ENCODE results near the gene SLC25A48.
"Not testable (repeated sequence)": the region's sequence is repeated elsewhere in the genome, so short reads cannot be mapped to it uniquely, and the experiment has no call there.

SLC25A48 gene

DNA sequence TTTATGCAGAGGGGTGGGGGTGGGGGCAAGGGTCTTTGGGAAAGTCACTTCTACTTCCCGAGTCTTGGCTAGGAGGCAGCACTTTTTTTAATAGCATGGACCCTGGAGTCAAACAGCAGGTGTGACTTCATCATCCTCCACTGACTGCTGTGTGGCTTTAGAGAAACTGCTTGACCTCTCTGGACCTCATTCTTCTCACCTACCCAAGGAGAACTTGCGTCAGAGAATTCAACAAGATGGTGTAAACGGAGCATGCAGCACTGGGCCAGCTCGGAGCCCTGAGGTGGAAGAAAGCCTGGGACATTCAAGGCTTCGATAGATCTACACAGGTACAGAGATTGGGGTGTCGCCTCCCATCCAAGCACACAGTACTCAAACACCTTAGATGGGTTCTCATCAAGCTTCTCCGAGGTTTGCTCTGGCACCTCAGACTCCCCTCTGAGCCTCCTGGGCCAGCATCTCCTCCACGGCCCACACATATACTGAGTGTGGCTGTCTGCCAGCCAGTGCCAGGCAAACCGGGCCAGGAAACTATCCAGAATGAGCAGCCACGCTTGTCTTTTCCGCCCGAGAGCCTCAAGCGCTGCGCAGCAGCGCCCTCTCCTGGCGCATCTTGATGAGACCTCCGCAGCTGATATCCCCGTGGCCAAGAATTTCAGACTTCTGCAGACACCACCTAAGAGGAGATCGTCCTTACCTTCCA lies 4.6 kb upstream of the SLC25A48 start:
- DNase-seq (ENCODE audit: low read depth, low spot score): peak; percentile 23

DNA sequence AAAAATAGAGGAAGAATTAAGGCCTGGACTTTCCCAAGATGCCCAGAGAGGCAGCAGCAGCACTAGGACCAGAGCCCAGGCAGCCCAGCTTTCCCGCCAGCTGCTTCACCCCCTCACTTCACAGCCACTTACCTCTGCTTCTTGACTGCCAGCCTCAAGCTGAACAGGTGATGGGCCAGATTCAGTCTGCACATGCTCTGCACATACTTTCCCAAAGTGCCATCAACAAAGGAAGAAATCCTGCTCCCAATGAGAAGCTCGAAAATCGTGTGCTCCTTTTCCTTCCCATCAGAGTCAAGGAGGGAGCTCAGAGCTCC lies 4.1 kb upstream of the SLC25A48 start:
- DNase-seq (ENCODE audit: low read depth, low spot score): no peak

DNA sequence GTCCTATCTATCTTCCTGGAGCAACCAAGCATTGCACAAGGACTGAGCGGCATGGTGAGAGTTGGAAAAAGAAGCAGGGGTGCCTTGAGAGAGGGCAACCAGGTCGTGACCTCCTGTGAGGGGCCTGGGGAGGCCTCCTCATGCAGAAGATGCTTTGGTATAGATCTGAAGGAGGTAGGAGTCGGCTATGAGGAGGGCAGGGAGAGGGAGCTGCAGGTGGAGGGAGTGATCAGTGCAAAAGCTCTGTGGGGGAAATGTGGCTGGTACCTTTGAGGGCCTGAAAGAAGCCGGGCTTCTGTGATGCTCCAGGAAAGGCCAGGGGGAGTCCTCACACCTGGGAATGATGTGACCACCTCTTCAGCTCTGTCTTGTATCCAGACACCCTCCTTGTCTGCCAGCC lies 3.6 kb upstream of the SLC25A48 start:
- no peak for DNase-seq (ENCODE audit: low read depth, low spot score)

DNA sequence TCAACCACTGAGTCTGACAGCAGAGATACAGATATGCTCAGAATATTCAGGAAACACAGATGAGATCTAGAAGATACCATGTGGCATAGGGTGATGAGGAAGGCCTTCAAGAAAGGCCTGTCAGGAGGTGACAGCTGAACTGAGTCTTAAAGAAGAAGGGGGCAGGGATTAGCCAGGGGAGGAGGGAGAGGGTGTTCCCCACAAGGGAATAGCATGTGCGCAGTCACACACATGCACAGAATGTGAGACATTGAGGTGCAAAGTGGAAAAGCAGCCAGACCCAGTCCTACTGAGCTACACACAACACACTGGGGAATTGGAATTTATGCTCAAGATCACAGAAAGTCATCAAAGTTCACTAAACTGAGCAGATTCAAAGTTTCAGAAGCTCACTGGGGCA lies 3.0 kb upstream of the SLC25A48 start:
- no peak for DNase-seq (ENCODE audit: low read depth, low spot score)

DNA sequence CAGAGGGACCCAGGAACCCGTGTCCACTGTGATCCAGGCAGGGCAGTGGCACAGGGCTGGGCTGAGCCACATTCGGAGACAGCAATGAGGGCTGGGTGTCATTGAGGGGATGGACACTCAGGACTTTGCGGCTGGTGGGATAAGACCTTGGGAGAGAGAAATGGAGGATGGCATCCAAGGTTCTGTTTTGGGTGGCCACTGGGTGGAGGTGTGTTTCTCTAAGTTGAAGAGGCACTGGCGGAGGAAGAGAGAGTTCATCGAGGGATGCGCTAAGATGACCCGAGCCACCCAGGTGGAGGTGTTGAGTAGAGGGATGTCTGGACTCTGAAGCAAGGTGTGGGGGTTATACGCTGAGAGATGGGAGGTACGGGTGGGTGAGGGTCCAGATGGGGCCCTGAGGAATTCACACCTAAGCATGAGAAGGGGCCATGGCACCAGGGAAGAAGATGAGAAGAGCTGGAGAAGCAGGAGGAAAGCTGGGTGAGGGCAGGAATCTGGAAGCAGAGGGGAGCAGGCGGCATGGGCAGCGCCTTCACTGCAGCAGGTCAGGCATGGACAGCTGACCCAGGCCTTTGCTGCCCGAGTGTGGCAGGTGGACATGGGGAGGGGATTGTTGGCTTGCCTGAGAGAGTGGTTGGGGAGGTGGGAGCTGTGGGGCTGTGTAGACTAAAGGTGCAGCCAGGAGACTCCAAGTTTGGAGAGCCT lies 2.5 kb upstream of the SLC25A48 start:
- no peak for DNase-seq (ENCODE audit: low read depth, low spot score)

DNA sequence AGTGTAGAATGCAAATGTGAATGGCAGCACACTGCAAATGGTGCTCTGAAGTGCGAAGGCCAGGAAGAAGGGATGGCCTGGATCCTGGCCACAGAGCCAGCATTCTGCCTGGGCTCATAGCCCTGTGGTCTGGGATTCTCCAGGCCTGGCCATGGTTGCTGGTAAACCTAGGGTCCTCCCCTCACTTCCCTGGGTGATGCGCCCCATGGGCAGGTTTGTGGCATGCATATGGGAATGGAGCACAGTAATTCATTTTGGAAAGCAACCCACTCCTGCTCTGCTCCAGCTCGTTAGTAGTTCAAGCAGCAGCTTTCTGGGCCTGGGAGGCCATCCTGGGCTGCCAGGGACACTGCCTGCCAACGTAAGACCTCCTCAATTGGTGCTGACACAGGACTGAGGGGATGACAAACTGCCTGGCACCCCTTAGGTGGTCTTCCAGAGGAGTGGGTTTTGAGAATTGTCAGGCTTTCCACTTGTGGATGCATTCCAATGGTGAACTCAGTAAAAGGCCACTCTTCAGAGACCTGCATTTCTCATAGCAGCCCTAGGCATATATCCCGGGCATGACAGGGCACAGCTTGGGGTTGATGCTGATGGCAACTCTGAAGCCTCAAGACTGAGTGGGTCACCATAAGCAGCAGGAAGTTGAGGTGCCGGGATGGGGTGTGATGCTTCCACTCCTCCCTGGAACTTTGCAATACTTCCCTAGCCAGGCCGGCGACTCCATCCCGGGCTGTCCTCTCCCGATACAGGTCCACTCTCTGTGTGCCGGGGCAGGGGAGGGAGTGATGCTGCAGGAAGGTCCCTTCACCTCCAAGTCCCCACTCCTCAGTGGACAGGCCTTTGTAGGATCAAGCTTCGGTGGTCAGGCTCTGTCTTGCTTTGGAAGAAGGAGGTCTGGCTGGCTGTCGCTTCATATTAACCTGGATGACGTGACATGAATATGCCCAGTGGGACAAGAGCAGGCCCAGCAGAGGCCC lies 1.2 kb upstream of the SLC25A48 start:
- DNase-seq (ENCODE audit: low read depth, low spot score): no peak

DNA sequence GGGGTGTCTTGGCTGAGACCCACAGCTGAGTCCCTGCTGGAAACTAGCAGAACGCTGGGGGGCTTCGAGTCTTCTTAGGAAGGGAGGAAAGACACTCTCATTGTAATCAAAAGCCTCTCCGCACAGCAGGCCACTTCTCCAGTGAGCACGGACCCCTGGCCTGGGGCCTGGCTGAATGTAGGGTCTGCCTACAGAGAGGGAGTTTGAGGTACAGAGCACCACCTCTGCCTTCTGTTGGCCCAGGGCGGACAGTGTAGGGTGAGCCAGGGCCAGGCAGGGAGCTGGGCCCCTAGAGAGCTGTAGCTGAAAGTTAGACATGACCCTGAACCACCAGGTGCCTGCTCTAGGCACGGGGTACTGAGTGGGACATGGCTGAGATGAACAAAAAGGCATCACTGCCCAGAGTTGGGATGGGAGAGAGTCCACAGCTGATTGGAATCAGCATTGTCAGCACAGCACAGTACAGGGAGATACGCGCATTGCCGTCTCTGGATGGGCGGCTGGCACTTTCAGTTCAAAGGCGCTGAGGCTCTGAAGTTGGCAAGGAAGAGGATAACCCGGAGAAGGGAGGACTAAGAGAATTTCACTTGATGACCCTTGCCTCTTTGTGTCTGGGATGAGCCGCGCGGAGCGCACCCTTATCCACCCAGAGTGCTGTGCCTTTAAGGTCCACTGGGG lies 363 bp upstream of the SLC25A48 start:
- no peak for DNase-seq (ENCODE audit: low read depth, low spot score)

DNA sequence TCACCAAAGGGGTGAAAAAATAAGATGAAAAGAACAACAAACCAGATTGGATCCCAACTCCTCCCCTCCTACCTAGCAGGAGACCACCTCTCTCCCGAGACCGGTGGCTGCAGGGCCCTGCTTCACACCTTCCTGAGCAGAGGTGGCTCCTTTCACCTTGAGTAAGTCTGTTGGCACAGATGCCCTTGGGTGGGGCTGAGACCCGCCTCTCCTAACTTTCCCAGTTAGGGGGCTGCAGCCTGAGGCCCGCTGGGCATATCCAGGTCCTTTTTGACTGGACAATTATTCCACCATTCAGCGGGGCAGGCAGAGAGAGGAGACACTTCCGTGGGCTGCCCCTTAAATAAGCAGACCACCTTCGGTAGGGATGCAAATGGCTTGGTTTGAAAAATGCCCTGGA lies 1.3 kb downstream of the SLC25A48 start:
- no peak for DNase-seq (ENCODE audit: low read depth, low spot score)

DNA sequence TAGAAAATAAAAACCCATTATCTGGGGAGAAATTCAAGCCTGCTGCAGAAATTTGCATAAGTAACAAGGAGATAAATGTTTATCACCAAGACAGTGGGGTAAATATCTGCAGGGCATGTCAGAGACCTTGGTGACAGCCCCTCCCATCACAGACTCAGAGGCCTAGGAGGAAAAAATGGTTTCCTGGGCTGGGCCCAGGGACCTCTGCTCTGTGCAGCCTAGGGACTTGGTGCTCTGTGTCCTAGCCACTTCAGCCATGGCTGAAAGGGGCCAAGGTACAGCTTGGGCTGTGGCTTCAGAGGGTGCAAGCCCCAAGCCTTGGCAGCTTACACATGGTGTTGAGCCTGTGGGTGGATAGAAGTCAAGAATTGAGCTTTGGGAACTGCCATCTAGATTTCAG lies 3.9 kb downstream of the SLC25A48 start:
- DNase-seq (ENCODE audit: low read depth, low spot score): not testable (repeated sequence)

DNA sequence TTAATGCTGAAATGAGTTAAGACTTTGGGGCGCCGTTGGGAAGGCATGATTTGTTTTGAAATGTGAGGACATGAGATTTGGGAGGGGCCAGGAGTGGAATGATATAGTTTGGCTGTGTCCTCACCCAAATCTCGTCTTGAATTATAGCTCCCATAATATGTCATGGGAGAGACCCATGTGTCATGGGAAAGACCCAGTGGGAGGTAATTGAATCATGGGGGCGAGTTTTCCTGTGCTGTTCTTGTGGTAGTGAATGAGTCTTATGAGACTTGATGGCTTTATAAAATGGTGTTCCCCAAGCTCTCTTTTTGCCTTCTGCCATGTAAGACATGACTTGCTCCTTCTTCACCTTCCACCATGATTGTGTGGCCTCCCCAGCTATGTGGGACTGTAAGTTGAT lies 5.1 kb downstream of the SLC25A48 start:
- no peak for DNase-seq (ENCODE audit: low read depth, low spot score)

DNA sequence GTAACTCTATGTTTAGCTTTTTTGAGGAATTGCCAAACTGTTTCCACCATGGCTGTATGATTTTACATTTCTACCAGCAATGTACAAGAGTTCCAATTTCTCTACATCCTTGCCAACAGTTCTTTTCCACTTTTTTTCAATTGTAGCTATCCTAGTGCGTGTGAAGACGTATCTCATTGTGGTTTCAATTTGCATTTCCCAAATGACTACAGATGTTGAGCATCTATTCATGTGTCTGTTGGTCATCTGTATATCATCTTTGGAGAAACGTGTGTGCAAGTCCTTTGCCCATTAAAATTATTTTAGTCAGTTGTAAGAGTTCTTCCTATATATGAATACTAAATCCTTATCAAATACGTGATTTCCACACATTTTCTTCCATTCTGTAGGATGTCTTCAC lies 6.5 kb downstream of the SLC25A48 start:
- no peak for DNase-seq (ENCODE audit: low read depth, low spot score)

DNA sequence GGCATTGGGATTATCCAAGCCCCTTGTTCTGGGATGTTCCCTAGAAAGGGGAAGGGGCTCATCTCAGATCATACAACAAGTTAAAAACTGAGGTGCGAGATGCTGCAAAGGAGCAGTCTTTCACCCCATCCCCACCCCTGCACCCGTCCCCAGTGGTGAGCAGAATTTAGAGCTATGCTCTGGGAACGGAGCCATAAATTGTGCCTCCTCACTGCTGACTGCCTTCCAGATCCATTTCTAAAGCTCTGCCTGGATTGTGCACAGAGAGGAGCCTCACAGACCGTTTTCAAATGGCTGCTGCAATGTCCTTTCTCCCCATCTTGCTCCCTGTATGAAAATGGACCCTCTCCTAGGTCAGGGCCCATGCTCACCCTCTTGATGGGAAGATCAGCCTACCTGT lies 8.3 kb downstream of the SLC25A48 start:
- DNase-seq (ENCODE audit: low read depth, low spot score): no peak

DNA sequence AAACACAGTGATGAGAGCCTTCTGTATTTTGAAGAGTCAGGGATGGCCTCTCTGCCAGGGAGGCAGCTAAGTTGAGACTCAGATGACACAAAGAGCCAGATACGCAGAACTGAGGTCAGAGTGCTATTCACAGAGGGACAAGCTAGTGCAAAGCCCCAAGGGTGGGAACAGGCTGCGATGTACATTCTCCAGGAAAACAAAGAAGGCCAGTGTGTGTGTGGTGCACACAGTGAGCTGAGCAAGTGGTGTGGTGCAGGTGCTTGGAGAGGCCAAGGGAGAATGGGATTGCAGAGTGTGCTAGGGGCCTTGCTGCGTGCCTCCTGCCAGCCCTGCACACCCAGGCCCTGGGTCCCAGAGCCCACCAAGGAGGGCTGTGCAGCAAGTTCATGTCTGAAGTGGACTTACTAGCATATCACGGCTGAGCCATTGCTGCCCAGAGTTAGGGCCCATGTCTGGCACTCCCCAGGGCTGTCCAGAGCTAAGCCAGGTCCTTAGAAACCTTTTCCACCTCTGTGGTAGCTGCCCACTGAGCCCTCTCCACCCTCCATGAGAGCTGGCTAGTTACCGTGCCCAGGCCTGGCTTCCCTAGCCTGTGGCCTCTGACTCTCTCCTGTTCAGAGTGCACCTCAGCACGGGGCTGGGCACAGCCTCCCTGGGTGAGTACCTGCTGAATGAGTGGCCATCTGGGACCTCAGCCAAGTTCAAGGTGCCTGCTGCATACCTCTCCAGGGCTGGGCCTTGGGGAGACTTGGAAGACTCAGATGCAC lies 9.3 kb downstream of the SLC25A48 start:
- no peak for DNase-seq (ENCODE audit: low read depth, low spot score)

DNA sequence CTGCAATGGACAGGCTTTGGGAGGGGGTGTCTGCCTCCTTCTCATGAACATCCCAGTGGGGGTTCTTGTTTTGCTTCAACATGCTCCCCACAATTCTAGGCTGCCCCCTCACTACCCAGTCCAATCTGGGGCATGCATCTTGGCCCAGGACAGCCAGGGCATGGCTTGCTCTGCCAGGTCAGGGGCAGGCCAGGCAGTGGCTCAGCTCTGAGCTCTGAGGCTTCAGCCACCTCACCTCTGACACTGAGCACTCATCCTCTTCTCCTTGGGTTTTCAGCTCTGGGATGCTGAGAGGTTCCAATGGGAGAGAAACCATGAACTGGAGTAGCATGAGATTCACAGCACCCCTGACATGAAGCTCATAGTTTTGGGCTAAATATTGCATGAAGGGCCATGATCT lies 11.8 kb downstream of the SLC25A48 start:
- DNase-seq (ENCODE audit: low read depth, low spot score): no peak

DNA sequence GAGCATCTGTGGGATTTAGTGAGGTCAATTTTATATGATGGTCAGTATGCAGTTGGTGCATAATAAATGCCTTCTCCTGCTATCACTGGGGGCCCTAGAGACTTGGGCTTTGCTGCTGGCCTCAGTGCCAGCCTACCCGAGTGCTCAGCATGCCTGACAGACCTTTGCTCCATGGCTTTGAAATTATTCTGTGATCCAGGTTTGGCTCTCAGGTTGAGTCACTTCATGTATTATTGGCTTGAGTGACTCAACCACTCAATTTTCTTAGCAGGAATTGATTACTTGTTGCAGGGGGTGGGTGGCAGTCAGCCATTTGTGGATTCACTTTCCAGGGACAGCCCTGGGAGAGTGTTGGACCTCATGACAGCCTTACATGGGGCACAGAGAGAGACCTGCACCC lies 13.5 kb downstream of the SLC25A48 start:
- no peak for DNase-seq (ENCODE audit: low read depth, low spot score)

DNA sequence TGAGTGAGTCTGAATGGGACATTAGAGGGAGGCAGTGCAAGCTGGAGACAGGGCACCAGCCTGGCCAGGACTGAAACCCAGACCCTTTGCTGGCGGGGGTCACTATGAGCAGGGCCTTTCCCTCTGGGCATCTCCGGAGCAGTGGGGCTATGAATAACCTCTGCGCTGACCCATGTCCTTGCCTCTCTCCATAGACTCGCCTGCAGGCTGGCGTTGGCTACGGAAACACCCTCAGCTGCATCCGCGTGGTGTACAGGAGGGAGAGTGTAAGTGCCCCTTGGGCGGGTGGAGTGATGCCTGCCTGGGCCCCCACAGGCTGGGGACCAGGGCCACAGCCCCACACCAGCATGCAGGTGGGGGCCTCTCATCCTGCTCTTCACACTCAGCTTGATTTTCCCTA lies 15.8 kb downstream of the SLC25A48 start:
- DNase-seq (ENCODE audit: low read depth, low spot score): no peak

DNA sequence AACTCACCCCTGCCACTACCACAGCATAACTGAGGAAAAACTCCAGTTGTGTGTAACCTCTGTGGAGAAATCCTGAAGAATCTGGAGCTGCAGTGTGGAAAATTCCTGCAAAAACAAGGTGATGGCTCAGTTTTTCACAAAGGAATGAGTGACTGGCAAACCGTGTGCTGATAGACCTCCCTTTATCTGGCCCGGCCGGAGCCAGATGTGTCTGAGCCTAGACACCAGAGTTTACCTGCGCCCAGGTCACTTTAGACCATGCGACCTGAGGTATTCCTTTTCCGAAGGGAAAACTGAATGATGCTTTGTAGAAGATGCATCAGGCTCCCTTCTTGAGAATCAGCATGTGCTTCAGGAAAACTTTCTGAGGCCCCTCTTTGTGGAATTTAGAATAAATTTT lies 16.2 kb downstream of the SLC25A48 start:
- DNase-seq (ENCODE audit: low read depth, low spot score): no peak

DNA sequence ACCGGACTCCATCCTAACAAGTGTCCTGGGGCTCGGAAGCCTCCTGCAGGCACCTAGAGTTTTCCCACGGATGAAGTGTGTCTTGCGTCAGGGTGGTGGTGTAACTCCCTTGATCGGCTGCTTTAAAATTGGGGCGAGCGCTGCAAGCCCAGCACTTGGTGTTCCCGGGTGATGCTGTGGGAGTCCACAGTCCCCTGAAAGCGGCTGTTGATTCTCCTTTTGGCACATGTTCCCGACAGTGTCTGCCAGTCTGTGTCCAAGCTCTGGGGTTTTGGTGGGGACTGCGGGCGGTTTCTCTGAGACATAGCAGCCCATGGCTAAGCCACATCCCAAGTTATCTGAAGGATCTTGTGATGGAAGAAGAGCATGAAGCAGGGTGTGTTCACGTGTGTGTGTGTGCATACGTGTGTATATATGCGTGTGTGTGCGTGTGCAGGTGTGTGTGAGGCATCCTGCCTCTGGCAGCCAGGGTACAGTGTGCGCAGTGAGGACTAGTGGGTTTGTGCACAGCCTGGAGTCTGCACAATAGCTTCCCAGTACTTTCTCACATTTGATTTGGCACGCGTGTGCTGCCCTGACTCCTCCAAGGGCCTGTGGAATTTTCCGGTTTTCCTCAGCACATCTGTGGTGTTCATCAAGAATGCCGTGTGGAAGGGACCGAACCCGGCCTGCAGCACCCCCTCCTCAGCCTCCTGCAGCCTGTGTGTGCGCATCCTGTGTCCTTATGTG lies 16.9 kb downstream of the SLC25A48 start:
- DNase-seq (ENCODE audit: low read depth, low spot score): no peak

DNA sequence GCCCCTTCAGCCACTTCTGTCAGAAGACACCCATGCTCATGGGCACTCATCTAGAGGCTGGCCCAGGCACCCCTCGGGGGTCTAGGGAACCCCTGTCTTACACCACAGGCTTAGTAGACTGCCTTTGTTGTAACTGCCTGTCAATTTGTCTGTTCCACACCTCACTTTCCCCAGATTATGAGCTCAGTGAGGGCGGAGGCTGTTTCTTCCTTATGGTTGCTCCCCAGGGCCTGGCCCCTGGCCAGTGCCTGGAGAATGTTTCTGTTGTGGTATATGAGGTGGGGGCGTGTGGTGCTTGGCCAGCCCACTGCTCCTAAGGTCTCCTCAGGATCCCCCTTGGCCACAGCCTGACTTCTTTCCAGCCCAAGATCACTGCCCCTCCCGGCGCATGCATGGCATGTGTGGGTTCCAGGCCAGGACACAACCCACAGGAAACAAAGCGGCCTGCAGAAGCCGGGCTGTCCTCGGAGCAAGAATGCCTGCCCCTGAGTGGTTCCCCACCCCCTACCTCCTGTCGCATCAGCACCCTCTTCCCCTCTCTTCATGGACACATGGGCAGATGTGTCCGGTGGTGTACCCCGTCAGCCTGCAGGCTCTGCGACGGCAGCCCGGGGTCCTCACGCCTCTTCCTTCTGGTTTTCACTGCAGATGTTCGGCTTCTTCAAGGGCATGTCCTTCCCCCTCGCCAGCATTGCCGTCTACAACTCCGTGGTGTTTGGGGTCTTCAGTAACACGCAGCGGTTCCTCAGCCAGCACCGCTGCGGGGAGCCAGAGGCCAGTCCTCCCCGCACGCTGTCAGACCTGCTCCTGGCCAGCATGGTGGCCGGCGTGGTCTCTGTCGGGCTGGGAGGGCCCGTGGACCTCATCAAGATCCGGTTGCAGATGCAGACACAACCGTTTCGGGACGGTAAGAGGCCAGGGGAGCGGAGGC lies 17.7 kb downstream of the SLC25A48 start:
- no peak for DNase-seq (ENCODE audit: low read depth, low spot score)

Data from smooth muscle cell of the brain vasculature (primary cell).